Activated CD4-positive, alpha-beta memory T cell treated with anti-CD3 and anti-CD28 coated beads, Interleukin-2, amount 10 ng/mL, durations not matched to agents 7 days and 5 days (primary cell): Measurements from ENCODE around the gene ZNF469. TPM values are rescaled to one million over a fixed set of nuclear protein-coding genes. Genes with fewer than 3 reads are reported as not detected.

Source experiments
- CTCF ChIA-PET: fragments of 350-600 bp; sonication (Branson Sonifier 250); formaldehyde crosslinking; loops from one replicate; lab custom pipeline; 2021; ENCODE audit warnings: antibody characterized with exemption, inconsistent platforms; lab: Charles Lee
- POLR2A ChIA-PET: fragments of 350-600 bp; sonication (Branson Sonifier 250); formaldehyde crosslinking; loops from one replicate; lab custom pipeline; 2021; ENCODE audit warnings: antibody characterized with exemption; lab: Charles Lee
- DNase-seq: peaks from one replicate; pipeline ENCODE4 v3.0.0-alpha.2; 2020
- H3K27ac Mint-ChIP-seq: one replicate; pipeline ENCODE4 v1.8.0; 2021; ENCODE audit warnings: mild to moderate bottlenecking, mixed read lengths
- H3K27me3 Mint-ChIP-seq: one replicate; pipeline ENCODE4 v1.8.0; 2021; ENCODE audit warnings: mixed read lengths
- H3K36me3 Mint-ChIP-seq: one replicate; pipeline ENCODE4 v1.8.0; 2021; ENCODE audit warnings: low read depth, mixed read lengths
- H3K4me1 Mint-ChIP-seq: one replicate; pipeline ENCODE4 v1.8.0; 2021; ENCODE audit warnings: mixed read lengths
- H3K4me3 Mint-ChIP-seq: one replicate; pipeline ENCODE4 v1.8.0; 2021; ENCODE audit warnings: mild to moderate bottlenecking, mixed read lengths
- H3K9me3 Mint-ChIP-seq: one replicate; pipeline ENCODE4 v1.8.0; 2021; ENCODE audit warnings: mixed read lengths
- total RNA-seq, 2 experiments: library from RNA; stranded (reverse); gene quantifications; one replicate each; pipeline ENCODE4 v1.2.3, GENCODE V29; 2021

Gene ZNF469
- total RNA-seq = under 1 TPM; 0.23 to 0.28 TPM

DNA sequence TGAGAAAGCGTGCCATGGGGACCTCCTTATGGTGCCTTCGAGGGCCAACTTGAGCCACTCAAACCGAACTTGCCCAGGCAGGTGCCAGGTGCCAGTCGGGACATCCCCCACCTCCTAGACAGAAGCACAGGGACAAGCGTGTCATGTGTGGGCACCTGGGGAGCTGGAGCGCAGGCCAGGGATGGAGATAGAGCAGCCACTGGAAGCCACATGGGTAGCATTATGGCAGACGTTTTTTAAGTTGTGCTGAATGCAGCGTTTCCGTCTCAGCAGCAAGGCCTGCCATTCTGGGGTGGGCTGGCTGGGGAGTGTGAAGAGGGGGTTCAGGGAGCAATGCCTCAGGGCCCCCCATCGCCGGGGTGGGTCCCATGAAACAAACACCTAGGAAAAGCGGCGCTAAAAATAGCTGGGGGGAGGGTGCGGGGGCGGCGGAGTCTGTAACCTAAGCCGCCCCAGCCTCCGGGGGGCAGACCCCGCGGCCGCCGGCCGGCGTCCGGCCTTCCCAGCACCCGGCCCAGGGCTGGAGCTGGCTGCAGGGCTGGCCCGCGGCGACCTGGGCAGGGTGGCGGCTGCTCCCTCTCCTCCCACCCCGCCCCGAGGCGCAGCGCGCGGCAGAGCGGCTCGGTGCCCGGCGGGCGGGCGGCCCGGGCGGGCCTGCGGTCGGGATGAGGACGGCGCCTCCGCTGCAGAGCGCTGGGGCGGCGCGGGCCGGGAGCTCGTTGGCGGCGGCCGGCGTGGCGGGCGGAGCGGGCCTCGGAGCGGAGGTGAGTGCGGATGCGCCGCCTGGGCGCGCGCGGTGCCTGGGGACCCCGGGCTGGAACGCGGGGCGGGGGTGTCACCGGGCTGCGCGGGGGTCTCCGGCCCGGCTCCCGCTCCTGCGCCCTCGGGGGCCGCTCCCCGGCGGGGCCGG is at the start of gene ZNF469:
Gene ZNF469, plus strand, starts transcription at position 469 of the 910 bp plus-strand sequence. CDS start 44,512 bp downstream, outside the sequence.
- H3K9me3 Mint-ChIP-seq = no peaks in the 10 kb centered on the region
- H3K27ac Mint-ChIP-seq = no peak within 1 kb of the TSS
- ChIA-PET CTCF (no interaction called here), POLR2A (no interaction called here)
- H3K36me3 Mint-ChIP-seq = no peaks in the 10 kb centered on the region
- peaks cover 25% of the 10 kb centered on the region for H3K27me3 Mint-ChIP-seq
- no peaks in the 10 kb centered on the region for H3K4me1 Mint-ChIP-seq
- no peak within 1 kb of the TSS for H3K4me3 Mint-ChIP-seq
- no peak for DNase-seq

DNA sequence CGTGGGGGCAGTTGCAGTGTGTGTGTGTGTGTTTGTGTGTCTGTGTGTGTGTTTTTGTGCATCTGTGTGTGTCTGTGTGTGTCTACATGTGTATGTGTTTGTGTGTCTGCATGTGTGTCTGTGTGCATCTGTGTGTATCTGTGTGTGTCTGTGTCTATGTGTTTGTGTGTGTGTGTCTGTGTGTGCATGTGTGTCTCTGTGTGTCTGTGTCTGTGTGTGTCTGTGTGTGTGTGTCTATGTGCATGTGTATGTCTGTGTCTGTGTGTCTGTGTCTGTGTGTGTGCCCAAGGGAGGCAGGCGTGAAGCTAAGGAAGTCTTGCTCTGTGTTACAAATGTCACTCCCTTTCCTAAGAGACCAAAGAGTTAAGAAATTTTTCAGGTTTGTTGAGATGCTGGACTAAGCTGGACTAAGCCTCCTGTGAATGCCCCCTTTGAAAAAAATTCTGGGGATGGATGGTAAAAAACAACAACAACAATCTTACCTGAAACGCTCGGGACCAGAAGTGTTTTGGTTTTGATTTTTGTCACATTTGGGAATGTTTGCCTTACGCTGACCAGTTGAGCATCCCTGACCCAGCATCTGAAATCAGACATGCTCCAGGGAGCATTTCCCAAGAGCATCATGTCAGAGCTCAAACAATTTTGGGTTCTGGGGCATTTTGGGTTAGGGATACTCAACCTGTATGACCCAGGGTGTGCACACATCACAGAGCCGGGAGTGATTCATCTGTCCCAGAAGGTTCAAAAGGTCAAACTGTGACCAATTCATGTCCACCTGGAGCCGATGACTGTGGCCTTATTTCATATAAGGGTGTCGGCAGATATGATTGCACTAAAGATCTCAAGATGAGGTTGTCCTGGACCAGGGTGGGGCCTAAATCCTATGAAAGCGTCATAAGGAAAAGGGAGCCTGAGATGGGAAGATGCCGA is 48.6 kb upstream of the ZNF469 start:
- Mint-ChIP-seq H3K4me1 (peaks cover 6% of the 10 kb centered on the region), H3K4me3 (no peak overlapping the region), H3K9me3 (peaks cover 18% of the 10 kb centered on the region), H3K36me3 (no peaks in the 10 kb centered on the region), H3K27ac (no peak overlapping the region), H3K27me3 (no peaks in the 10 kb centered on the region)
- ChIA-PET CTCF (no interaction called here), POLR2A (no interaction called here)
- no peak for DNase-seq

DNA sequence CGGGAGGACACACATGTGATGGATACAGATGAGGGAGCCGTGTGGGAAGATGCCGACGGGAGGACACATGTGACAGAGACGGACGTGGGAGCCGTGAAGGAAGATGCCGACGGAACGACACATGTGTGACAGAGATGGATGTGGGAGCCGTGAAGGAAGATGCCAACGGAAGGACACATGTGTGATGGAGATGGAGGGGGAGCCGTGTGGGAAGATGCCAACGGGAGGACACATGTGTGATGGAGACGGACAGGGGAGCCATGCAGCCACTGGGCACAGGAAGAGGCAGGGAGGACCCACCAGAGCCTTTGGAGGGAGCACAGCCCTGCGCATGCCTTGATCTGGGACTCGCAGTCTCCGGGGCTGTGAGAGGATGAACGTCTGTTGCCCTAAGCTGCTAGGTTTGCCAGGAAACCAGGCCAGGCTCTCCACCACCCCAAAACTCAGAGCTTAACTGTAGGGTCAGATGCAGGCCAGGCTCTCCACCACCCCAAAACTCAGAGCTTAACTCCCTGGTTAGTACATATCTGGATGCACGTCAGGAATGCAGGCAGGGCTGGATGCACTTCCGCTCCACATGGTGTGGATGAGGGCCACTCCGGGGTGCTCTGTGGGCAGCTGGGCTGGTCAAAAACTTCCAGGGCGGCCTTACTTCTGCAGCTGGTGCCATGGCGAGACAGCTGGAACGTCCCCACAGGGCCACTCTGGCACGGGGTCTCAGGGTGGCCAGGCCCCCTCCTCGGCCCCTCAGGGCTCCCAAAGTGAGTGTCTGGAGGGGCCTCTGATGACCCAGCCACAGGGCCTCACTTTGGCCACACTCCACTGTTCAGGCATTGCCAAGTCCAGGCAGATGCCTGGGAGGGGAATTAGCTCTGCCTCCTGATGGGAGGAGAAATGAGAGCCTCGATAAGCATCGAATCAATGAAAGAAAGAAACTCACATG is 47.7 kb upstream of the ZNF469 start:
- Mint-ChIP-seq H3K4me1 (peaks cover 6% of the 10 kb centered on the region), H3K27ac (no peak overlapping the region), H3K27me3 (no peaks in the 10 kb centered on the region), H3K4me3 (no peak overlapping the region), H3K36me3 (no peaks in the 10 kb centered on the region), H3K9me3 (peaks cover 18% of the 10 kb centered on the region)
- ChIA-PET CTCF (no interaction called here), POLR2A (no interaction called here)
- no peak for DNase-seq

- POLR2A ChIA-PET = no interaction called here
Observed at GRCh38 chr16:88337021-88337420, 45.7 kb upstream of the ZNF469 start.

DNA sequence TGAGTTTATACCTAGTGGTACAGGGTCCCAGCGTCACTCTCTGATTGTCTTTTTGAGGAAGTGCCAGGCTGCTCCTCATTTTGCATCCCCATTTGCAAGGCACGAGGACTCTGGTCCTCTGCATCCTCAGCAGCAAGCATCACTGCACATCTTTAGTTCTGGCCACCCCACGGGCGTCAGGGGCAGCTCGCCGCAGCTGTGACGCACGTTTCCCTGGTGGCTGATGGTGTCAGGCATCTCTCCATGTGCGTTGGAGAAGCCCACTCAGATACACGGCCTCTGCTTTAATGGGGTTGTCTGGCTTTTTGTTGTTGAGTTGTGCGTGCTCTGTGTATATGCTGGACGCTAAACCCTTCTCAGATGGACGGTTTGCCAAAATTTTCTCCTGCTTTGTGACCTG is 45.2 kb upstream of the ZNF469 start:
- H3K4me3 Mint-ChIP-seq = no peak overlapping the region
- H3K27me3 Mint-ChIP-seq = no peaks in the 10 kb centered on the region
- H3K4me1 Mint-ChIP-seq = peaks cover 6% of the 10 kb centered on the region
- peaks cover 18% of the 10 kb centered on the region for H3K9me3 Mint-ChIP-seq
- no peaks in the 10 kb centered on the region for H3K36me3 Mint-ChIP-seq
- ChIA-PET POLR2A (no interaction called here), CTCF (no interaction called here)
- H3K27ac Mint-ChIP-seq = no peak overlapping the region
- no peak for DNase-seq

More at GRCh38 chr16:88337021-88337420, 45.7 kb upstream of the ZNF469 start:
- Mint-ChIP-seq H3K27me3 (no peaks in the 10 kb centered on the region), H3K27ac (no peak overlapping the region), H3K36me3 (no peaks in the 10 kb centered on the region), H3K9me3 (peaks cover 18% of the 10 kb centered on the region), H3K4me3 (no peak overlapping the region), H3K4me1 (peaks cover 6% of the 10 kb centered on the region)
- DNase-seq = no peak
- CTCF ChIA-PET = no interaction called here

- H3K4me1 Mint-ChIP-seq = peaks cover 6% of the 10 kb centered on the region
- H3K27me3 Mint-ChIP-seq = no peaks in the 10 kb centered on the region
- ChIA-PET CTCF (no interaction called here), POLR2A (no interaction called here)
- no peak for DNase-seq
- peaks cover 18% of the 10 kb centered on the region for H3K9me3 Mint-ChIP-seq
- H3K36me3 Mint-ChIP-seq = no peaks in the 10 kb centered on the region
- no peak overlapping the region for H3K4me3 Mint-ChIP-seq
- H3K27ac Mint-ChIP-seq = no peak overlapping the region
Observed at GRCh38 chr16:88338111-88338510, 44.6 kb upstream of the ZNF469 start.

DNA sequence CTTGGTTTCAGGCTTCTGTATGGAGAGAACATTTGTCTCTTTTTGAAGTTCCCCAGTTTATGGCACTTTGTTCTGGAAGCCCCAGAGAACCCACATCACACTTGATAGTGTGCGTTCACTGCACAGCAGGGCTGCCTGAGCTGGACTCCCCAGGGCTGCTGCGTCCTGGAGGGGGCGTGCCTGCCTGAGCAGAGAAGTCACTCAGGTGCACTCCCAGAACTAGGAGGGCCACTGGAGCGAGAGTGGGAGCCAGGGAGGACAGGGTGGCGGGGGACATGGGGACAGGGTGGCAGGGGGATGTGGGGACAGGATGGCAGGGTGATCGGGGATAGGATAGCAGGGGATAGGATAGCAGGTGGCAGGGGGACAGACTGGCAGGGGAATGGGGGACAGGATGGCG is 43.9 kb upstream of the ZNF469 start:
- Mint-ChIP-seq H3K27ac (no peak overlapping the region), H3K9me3 (peaks cover 16% of the 10 kb centered on the region), H3K27me3 (no peaks in the 10 kb centered on the region), H3K4me3 (no peak overlapping the region), H3K4me1 (peaks cover 1% of the 10 kb centered on the region), H3K36me3 (no peaks in the 10 kb centered on the region)
- no peak for DNase-seq
- ChIA-PET POLR2A (no interaction called here), CTCF (no interaction called here)

DNA sequence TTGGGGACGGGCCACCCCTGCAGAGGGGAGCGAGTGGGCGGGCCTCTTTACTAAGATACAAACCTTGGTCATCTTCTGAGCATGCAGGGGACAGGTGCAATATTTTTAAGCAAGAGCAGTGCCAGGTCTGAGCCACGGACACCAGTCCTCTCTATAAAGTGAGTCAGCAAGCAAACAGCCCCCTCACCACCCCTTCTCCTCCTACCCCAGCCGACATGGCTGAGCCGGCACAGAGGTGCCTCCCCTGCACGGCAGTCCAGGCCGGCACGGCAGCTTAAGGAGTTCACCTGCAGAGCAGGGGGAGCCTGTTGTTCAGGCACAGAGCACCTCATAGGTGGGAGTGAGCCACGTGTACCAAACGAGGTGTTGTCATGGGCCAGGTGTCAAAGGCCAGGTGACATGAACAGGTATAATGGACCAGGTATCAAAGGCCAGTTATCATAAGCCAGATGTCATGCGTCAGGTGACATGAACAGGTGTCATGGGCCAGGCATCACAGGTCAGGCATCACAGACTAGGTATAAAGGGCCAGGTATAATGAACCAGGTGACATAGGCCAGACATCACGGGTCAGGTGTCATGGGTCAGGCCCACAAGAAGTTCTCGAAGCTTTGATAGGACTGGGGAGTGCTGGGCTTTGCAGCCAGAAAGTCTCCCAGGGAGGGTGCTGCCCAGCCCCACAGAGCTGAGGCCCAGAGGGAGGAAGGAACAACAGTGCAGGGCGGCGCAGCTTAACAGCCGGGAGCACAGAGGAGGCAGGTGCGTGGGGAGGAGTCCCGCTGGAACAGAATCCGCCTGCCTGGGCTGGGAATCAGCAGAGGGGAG is 42.6 kb upstream of the ZNF469 start:
- no peak for DNase-seq
- ChIA-PET POLR2A (no interaction called here), CTCF (no interaction called here)
- Mint-ChIP-seq H3K36me3 (no peaks in the 10 kb centered on the region), H3K27me3 (no peaks in the 10 kb centered on the region), H3K9me3 (peaks cover 12% of the 10 kb centered on the region), H3K4me1 (no peaks in the 10 kb centered on the region), H3K27ac (no peak overlapping the region), H3K4me3 (no peak overlapping the region)

DNA sequence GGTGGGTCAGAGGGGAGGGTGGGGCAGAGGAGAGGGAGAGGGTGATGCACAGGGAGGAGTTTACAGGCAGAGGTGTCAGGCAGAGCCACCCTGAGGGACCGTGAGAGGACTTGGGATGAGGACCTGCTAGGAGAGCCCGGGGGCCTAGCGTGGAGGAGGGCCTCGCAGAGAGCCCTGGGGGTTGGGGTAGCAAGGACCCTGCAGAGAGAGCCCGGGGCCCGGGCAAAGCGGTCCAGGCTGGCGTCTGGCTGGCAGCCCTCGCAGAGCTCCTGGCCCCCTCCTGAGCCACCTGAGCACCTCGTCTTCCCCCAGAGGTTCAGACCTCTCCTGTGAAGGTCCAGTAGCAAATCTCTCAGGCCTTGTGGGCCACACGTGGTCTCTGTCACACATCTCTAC is 42.0 kb upstream of the ZNF469 start:
- Mint-ChIP-seq H3K9me3 (peaks cover 10% of the 10 kb centered on the region), H3K27ac (no peak overlapping the region), H3K4me1 (no peaks in the 10 kb centered on the region), H3K36me3 (no peaks in the 10 kb centered on the region), H3K4me3 (no peak overlapping the region), H3K27me3 (no peaks in the 10 kb centered on the region)
- POLR2A ChIA-PET = no interaction called here
- DNase-seq = no peak
- CTCF ChIA-PET = no interaction called here

DNA sequence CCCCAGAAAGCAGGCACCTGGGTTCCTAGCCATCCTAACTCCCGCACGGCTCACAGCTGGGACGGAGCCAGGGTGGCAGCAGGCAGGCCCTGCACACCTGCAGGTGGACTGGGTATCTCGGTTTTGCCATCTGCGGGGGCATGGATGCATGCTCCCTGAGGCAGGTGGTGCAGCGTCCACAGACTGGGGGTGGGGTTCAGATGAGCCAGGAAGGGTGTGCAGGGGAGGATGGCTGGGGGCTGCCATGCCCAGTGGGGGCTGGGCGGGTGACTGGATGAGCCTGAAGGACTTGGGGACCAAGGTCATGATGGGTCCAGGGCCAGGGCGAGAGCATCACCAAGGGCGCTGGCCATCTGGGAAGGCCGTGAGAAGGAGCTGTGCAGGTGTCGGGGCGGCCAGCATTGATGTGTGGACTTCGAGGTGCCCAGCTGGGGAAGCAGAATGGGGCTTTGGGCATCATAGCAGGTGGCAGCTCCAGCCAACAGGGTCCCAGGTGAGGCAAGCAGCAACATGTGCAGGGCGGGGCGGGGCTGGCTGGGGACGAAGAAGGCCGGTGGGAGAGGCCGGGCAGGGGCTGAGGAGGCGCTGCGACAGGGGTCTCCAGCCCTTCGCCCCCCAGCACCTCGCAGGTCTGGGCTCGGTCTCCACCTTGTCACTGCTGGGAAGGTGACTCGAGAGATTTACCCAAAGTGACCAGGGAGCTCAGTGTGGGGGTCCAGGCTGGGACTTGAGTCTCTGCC is 41.0 kb upstream of the ZNF469 start:
- no peak overlapping the region for H3K27ac Mint-ChIP-seq

DNA sequence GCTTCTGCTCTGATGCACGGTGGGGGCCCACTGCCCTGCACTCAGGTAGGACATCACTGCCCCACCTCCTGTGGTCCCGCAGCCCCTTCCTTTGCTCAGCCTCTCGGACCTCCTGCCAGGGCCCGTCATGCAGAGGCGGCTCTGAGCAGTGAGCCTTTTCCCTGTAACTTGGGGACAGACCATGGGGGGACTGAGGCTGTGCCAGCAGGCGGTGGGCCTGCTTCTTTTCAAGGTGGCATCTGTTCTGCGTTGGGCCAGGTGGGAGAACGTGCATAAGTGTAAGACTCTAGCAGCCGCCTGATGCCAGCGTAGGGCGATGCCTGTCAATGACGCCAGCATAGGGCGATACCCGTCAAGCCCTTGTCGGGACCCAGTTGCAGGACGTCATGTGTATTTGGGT is 40.3 kb upstream of the ZNF469 start:
- Mint-ChIP-seq H3K27ac (no peak overlapping the region), H3K9me3 (no peaks in the 10 kb centered on the region), H3K4me3 (no peak overlapping the region), H3K4me1 (no peaks in the 10 kb centered on the region), H3K27me3 (no peaks in the 10 kb centered on the region), H3K36me3 (no peaks in the 10 kb centered on the region)
- POLR2A ChIA-PET = no interaction called here
- no peak for DNase-seq
- CTCF ChIA-PET = no interaction called here

More for the DNA sequence above, 41.0 kb upstream of the ZNF469 start:
- H3K36me3 Mint-ChIP-seq = no peaks in the 10 kb centered on the region
- CTCF ChIA-PET = no interaction called here
- H3K27me3 Mint-ChIP-seq = no peaks in the 10 kb centered on the region
- H3K9me3 Mint-ChIP-seq = peaks cover 3% of the 10 kb centered on the region
- H3K4me1 Mint-ChIP-seq = no peaks in the 10 kb centered on the region
- POLR2A ChIA-PET = no interaction called here
- no peak for DNase-seq
- no peak overlapping the region for H3K4me3 Mint-ChIP-seq
